AG10803 (cell line): Measurements from ENCODE around the gene PHAF1.
A peak's percentile ranks its signal among the peaks of the same experiment; 100 is the strongest.

Source experiments
- DNase-seq: peaks from one replicate; pipeline ENCODE4 v3.0.0; 2010; ENCODE audit warnings: low read depth
- H3K4me3 ChIP-seq: 2 replicates; pipeline ENCODE4 v1.5.1; 2011; ENCODE audit warnings: mild to moderate bottlenecking, low read length, control low read depth
- TF ChIP-seq, protein P1 (sequence below): conservative IDR thresholded peaks from 2 replicates; pipeline ENCODE4 v1.5.1; 2011; ENCODE audit warnings: mild to moderate bottlenecking, low read length, control low read depth, inconsistent platforms

The PHAF1 gene

DNA sequence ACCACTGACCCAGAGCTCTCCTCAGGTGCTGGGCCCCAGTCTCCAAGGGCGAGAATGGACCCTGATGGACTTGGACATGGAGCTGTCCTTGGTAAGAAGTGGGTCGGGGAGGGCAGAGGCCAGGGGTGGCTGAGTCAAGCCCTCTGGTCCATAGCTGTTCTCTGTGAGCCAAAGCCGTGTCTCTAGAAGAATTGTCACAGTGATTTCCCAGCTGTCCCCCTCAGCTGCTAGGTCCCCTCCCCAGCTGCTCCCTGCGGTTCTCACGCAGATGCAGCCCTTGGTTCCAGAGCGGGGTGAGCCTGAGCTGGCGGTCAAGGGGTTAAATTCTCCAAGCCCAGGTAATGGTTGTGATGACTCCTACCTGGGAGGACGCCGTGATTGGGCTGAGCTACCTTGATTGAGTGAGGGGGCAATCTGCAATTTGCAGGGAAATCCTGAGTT, 59.3 kb downstream of the PHAF1 start:
- DNase-seq, result no peak
- no peak overlapping the region for H3K4me3 ChIP-seq
- TF ChIP-seq, protein P1, sequence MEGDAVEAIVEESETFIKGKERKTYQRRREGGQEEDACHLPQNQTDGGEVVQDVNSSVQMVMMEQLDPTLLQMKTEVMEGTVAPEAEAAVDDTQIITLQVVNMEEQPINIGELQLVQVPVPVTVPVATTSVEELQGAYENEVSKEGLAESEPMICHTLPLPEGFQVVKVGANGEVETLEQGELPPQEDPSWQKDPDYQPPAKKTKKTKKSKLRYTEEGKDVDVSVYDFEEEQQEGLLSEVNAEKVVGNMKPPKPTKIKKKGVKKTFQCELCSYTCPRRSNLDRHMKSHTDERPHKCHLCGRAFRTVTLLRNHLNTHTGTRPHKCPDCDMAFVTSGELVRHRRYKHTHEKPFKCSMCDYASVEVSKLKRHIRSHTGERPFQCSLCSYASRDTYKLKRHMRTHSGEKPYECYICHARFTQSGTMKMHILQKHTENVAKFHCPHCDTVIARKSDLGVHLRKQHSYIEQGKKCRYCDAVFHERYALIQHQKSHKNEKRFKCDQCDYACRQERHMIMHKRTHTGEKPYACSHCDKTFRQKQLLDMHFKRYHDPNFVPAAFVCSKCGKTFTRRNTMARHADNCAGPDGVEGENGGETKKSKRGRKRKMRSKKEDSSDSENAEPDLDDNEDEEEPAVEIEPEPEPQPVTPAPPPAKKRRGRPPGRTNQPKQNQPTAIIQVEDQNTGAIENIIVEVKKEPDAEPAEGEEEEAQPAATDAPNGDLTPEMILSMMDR, result no peak

- H3K4me3 ChIP-seq, result peak overlapping the region; percentile 65
- TF ChIP-seq, protein P1, result peak; percentile 61
- no peak for DNase-seq
Observed at GRCh38 chr16:67169642-67170167, 60.0 kb downstream of the PHAF1 start.

DNA sequence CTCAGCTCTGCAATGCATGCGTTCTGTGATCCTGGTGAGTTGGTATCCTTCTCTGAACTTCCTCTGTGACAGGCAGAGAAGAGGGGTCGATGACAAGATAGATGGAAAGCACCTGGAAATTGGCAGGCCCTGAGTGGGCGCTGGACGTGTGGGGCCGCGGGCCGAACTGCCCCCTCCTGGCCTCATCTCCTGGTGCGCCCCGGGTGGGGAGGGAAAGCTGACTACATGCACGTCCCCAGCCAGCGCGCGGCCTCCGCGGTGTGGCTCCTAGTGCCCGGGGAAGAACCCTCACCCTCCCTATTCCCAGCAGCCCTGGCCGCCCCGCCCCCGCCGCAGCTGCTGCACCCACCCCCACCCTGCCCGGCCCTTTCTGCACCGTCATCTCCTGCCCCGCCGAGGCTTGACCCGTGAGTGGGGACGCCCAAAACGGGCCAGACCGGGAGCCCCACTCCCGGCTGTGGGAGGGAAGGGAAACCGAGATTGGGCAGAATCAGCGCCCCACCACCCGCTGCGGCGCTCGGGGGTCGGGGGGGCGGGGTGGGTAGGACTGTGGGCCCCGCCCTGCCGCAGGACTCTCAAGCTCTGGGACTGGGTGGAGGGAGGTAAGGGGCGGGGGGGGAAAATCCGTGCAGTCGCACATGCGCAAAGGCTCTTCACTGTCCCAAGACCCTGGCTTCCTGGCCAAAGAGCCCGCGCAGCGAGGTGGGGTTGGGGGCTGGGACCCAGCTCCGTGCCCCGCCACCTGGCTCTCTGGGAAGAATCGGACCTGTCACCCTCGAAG, 60.6 kb downstream of the PHAF1 start, which contains the start of gene NOL3:
TSS of gene NOL3 (plus strand) at position 371 of the 781 bp plus-strand sequence.
- DNase-seq, result peak; percentile 81
- peak within 1 kb of the TSS; percentile 65 for H3K4me3 ChIP-seq
- TF ChIP-seq, protein P1, result 0 out of 2 replicates have a peak, but pooled peaks have one; percentile 2

DNA sequence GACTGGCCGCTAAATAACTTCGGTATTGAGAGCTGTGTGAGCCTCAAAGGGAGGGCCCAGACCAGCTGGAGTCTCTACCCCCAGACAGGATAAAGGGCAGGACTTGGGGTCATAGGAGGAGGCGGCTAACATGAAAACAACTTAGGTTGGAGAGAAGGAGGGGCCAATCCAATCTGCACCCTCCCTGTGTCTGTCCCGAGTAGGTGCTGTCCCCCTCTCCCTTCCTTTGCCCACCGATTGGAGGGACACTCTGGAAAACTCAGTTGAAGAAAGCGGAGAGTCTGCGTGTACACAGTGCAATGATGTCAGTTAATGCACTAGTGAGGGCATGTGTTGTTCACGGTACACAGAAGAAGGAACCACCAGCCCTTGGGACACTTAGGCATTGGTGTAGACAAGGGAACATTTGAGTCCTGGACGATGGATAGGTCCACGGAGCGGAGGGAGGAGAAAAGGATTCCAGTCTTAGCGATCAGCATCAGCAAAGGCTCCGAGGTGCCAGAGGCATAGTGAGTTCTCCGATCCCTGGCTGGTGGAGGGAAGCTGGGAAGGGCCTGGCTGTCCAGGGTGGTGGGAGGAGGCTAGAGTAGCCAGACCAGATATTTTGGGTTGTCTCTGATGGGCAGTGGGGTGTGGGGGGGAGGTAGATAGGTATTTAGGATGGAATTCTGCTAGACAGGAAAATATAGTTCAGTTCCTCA, 61.4 kb downstream of the PHAF1 start:
- DNase-seq, result peak; percentile 45
- TF ChIP-seq, protein P1, result no peak
- peak overlapping the region; percentile 65 for H3K4me3 ChIP-seq

DNA sequence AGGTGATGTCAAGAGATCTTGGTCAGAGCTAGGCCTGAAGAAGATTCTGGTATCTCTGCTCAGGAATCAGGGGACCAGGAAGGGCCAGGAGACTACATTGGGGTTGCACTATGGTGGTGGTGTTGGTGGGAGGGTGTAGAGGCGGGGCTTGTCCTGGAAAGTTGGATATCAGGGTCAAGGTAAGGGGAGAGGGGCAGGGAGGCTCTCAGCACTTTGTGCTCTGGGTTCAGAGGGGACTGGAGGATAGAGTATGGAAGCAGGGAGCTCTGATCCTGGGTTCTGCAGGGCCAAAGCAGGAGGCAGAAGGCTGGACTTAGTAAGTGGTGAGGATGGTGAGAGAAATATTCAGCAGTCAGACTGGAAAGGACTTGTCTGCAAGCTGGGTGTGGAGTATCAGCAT, 63.6 kb downstream of the PHAF1 start:
- TF ChIP-seq, protein P1, result no peak
- no peak for DNase-seq
- H3K4me3 ChIP-seq, result peak overlapping the region; percentile 59

DNA sequence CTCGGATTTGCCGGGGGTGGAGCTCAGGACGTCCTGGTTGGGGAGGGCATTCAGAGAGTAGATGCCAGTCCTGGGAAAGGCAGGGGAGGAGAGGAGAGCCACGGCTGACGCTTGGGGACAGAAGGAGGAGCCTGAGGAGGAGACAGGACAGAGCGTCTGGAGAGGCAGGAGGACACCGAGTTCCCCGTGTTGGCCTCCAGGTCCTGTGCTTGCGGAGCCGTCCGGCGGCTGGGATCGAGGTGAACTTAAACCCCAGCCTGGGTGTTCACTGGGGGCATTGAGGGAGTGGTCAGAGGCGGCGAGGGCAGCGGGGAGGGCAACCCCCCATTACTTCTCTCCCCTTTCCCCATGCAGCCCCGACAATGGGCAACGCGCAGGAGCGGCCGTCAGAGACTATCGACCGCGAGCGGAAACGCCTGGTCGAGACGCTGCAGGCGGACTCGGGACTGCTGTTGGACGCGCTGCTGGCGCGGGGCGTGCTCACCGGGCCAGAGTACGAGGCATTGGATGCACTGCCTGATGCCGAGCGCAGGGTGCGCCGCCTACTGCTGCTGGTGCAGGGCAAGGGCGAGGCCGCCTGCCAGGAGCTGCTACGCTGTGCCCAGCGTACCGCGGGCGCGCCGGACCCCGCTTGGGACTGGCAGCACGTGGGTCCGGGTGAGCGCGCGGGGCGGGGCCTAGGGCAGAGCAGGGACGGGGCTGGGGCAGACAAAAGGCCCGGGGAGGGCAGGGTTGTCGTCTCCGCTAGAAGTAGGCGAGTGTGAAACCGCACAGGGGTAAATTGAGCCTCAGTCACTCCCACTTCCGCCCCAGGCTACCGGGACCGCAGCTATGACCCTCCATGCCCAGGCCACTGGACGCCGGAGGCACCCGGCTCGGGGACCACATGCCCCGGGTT, 64.3 kb downstream of the PHAF1 start:
- H3K4me3 ChIP-seq, result peak overlapping the region; percentile 59
- peak; percentile 81 for DNase-seq
- TF ChIP-seq, protein P1, result peak; percentile 26; the same call in 1 of the 2 replicates
